Measurements from ENCODE around the gene ETV1. TPM values are rescaled to one million over a fixed set of nuclear protein-coding genes. Genes with fewer than 3 reads are reported as not detected.
A peak's percentile ranks its signal among the peaks of the same experiment; 100 is the strongest.

Gene ETV1
- total and polyA plus RNA-seq, 2 of the 4 experiments (the other 2 are of a cell fraction): 8.6 to 21.1 TPM

GRCh38 chr7:13989949-13990305 lies 461 bp upstream of the ETV1 start:
- H3K56ac ChIP-seq (ENCODE audit: extremely low read depth, insufficient read depth, low read length): peak overlapping the region; percentile 40
- no TSS peak for BruUV-seq (replicated peaks)
- ATAC-seq (ENCODE audit: low read depth) (peak; percentile 3), DNase-seq (no peak)
- H3K9ac ChIP-seq (ENCODE audit: low read depth, low read length): peak overlapping the region; percentile 64
- peak overlapping the region; percentile 64 for H2BK15ac ChIP-seq (ENCODE audit: low read depth, low read length)
- H4K5ac ChIP-seq (ENCODE audit: low read depth, low read length): no peak overlapping the region; the same call in 1 of the 2 replicates
- H2BK120ac ChIP-seq (ENCODE audit: low read depth, low read length): peak overlapping the region; percentile 80
- peak overlapping the region; percentile 46 for H3K14ac ChIP-seq (replicated peaks; ENCODE audit: low read depth, low read length)
- H3K36me3 ChIP-seq (ENCODE audit: control insufficient read depth, insufficient read depth, low read length): no peaks in the 10 kb centered on the region
- H4K20me1 ChIP-seq (ENCODE audit: insufficient read depth, low read length): no peaks in the 10 kb centered on the region
- H2BK5ac ChIP-seq (ENCODE audit: low read depth, low read length, poor library complexity, severe bottlenecking): peak overlapping the region; percentile 69
- H2AK5ac ChIP-seq (ENCODE audit: low read depth, low read length): peak overlapping the region; percentile 59; the same call in 1 of the 2 replicates
- H3K9me3 ChIP-seq (ENCODE audit: control insufficient read depth, insufficient read depth, low read length): no peaks in the 10 kb centered on the region
- peak overlapping the region; percentile 2 for H2AK9ac ChIP-seq (replicated peaks; ENCODE audit: low read depth, low read length, poor library complexity)
- peak overlapping the region; percentile 8 to 56; a peak in 2 of 4 replicates for H4K8ac ChIP-seq (ENCODE audit: low read depth in 2 of 2, low read length in 2 of 2)
- peak overlapping the region; percentile 91 for H3K4me3 ChIP-seq (ENCODE audit: insufficient read depth, low read depth, low read length)
- H3K4me2 ChIP-seq (ENCODE audit: low read depth, low read length): peak overlapping the region; percentile 93
- no peaks in the 10 kb centered on the region for H3K9me1 ChIP-seq (ENCODE audit: insufficient read depth, low read length)
- H3K23ac ChIP-seq (ENCODE audit: low read depth, low read length): peak overlapping the region; percentile 90
- H3K4me1 ChIP-seq (ENCODE audit: control insufficient read depth, insufficient read depth, low read length): no peaks in the 10 kb centered on the region
- peak overlapping the region; percentile 72 for H3K4ac ChIP-seq (ENCODE audit: low read depth, low read length)
- ChIA-PET POLR2A (ENCODE audit: unreplicated experiment) (interaction anchor here (1.4 kb wide), 1 partner anchor 10 kb away, joined by 3 read pairs; no protein-coding TSS in a partner anchor), CTCF (interaction anchor here (0.6 to 1.9 kb wide), 5 partner anchors 70 to 467 kb away, joined by 3 to 6 read pairs (median 3); no protein-coding TSS in a partner anchor)
- dilution Hi-C loops (cut with HindIII; ENCODE audit: low sequenced_read_pairs, unreplicated experiment): no loop called here
- peak overlapping the region; percentile 96 for H2AFZ ChIP-seq (replicated peaks; ENCODE audit: low read length, poor library complexity)
- in situ Hi-C loops (cut with MboI; ENCODE audit: low sequenced_read_pairs): loop anchor here (25.0 kb wide), 1 partner anchor 1328 kb away; no protein-coding TSS in a partner anchor
- H4K91ac ChIP-seq (ENCODE audit: insufficient read depth, low read depth, low read length): peak overlapping the region; percentile 29
- peak overlapping the region; percentile 75 for H3K27ac ChIP-seq (ENCODE audit: insufficient read depth, low read length)
- intact Hi-C loops (cut with micrococcal nuclease): loop anchor here (1.0 to 5.0 kb wide), 9 partner anchors 43 to 707 kb away; no protein-coding TSS in a partner anchor
- no peak for TF ChIP-seq FOS (IDR thresholded peaks at IDR 0.05; ENCODE audit: low read depth, low read length)
- no peak for TF ChIP-seq SMC3 (IDR thresholded peaks at IDR 0.05; ENCODE audit: low read depth, low read length)
- TF ChIP-seq MAFK (IDR thresholded peaks at IDR 0.05; ENCODE audit: low read depth, low read length): no peak
- TF ChIP-seq RCOR1 (IDR thresholded peaks at IDR 0.05; ENCODE audit: insufficient replicate concordance, low read length): no peak
- TF ChIP-seq CTCF (conservative IDR thresholded peaks at IDR 0.05; ENCODE audit: low read depth, low read length): no peak
- TF ChIP-seq NFE2L2 (IDR thresholded peaks at IDR 0.05; ENCODE audit: low read depth, low read length): no peak
- TF ChIP-seq, protein P1, sequence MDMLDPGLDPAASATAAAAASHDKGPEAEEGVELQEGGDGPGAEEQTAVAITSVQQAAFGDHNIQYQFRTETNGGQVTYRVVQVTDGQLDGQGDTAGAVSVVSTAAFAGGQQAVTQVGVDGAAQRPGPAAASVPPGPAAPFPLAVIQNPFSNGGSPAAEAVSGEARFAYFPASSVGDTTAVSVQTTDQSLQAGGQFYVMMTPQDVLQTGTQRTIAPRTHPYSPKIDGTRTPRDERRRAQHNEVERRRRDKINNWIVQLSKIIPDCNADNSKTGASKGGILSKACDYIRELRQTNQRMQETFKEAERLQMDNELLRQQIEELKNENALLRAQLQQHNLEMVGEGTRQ (IDR thresholded peaks at IDR 0.05; ENCODE audit: low read depth, low read length): no peak
- TF ChIP-seq BHLHE40 (IDR thresholded peaks at IDR 0.05; ENCODE audit: low read depth, low read length): no peak
- TF ChIP-seq MAZ (IDR thresholded peaks at IDR 0.05; ENCODE audit: borderline replicate concordance, low read depth, low read length): no peak
- no peak for TF ChIP-seq POLR2A (IDR thresholded peaks at IDR 0.05; ENCODE audit: low read depth, low read length)
- TF ChIP-seq CHD1 (IDR thresholded peaks at IDR 0.05; ENCODE audit: low read depth, low read length): no peak
- WGBS, 2 experiments (ENCODE audit: extremely low coverage in 2 of 2, insufficient read length in 1 of 2): no CpG with 5 or more reads among the region's 13 CpGs
- peak overlapping the region; percentile 37 for H2BK20ac ChIP-seq (ENCODE audit: low read depth, low read length)
- H3K18ac ChIP-seq (ENCODE audit: low read depth, low read length): peak overlapping the region; percentile 35; the same call in 1 of the 2 replicates
- H3K27me3 ChIP-seq (ENCODE audit: control insufficient read depth, insufficient read depth, low read length): no peaks in the 10 kb centered on the region
- H3K79me1 ChIP-seq (ENCODE audit: low read depth in 1 of 2, low read length in 2 of 2): peaks cover 0 to 4% of the 10 kb centered on the region in 2 experiments; a peak in 1 of 4 replicates
